Activated CD4-positive, alpha-beta memory T cell treated with anti-CD3 and anti-CD28 coated beads for 36 hours (primary cell): Measurements from ENCODE around the gene AKTIP. TPM values are rescaled to one million over a fixed set of nuclear protein-coding genes. Genes with fewer than 3 reads are reported as not detected.

Source experiments
- CTCF ChIA-PET: fragments of 350-600 bp; sonication (Branson Sonifier 250); formaldehyde crosslinking; loops from one replicate; lab custom pipeline; 2021; ENCODE audit warnings: antibody characterized with exemption, inconsistent platforms; lab: Charles Lee
- POLR2A ChIA-PET: fragments of 350-600 bp; sonication (Branson Sonifier 250); formaldehyde crosslinking; loops from one replicate; lab custom pipeline; 2021; ENCODE audit warnings: antibody characterized with exemption; lab: Charles Lee
- DNase-seq: peaks from one replicate; pipeline ENCODE4 v3.0.0-alpha.2; 2020
- H3K27ac Mint-ChIP-seq: one replicate; pipeline ENCODE4 v1.8.0; 2021; ENCODE audit warnings: mixed read lengths
- H3K27me3 Mint-ChIP-seq: one replicate; pipeline ENCODE4 v1.8.0; 2021; ENCODE audit warnings: mixed read lengths
- H3K36me3 Mint-ChIP-seq: one replicate; pipeline ENCODE4 v1.8.0; 2021; ENCODE audit warnings: mixed read lengths
- H3K4me1 Mint-ChIP-seq: one replicate; pipeline ENCODE4 v1.8.0; 2021; ENCODE audit warnings: low read depth, mixed read lengths
- H3K4me3 Mint-ChIP-seq: one replicate; pipeline ENCODE4 v1.8.0; 2021; ENCODE audit warnings: mild to moderate bottlenecking, mixed read lengths
- H3K9me3 Mint-ChIP-seq: one replicate; pipeline ENCODE4 v1.8.0; 2021; ENCODE audit warnings: mixed read lengths
- intact Hi-C: fragments of 100-400 bp; cut with micrococcal nuclease; formaldehyde crosslinking; loops from one replicate; pipeline ENCODE4 v1.15.1; 2023
- total RNA-seq, 2 experiments: library from RNA; stranded (reverse); gene quantifications; one replicate each; pipeline ENCODE4 v1.2.3, GENCODE V29; 2021

AKTIP gene
- total RNA-seq, 2 experiments from 2014 or later: 25.6 to 27.1 TPM

GRCh38 chr16:53501216-53501859, 1.7 kb downstream of the AKTIP start:
- intact Hi-C loops: loop anchor here (5.0 to 10.0 kb wide), 2 partner anchors 129 to 217 kb away; no protein-coding TSS in a partner anchor
- POLR2A ChIA-PET: interaction anchor here (1.7 kb wide), 1 partner anchor 9 kb away, joined by 5 read pairs; no protein-coding TSS in a partner anchor
- CTCF ChIA-PET: no interaction called here
- peak overlapping the region; percentile 97 for H3K4me3 Mint-ChIP-seq
- peak overlapping the region; percentile 84 for H3K27ac Mint-ChIP-seq
- peaks cover 19% of the 10 kb centered on the region for H3K36me3 Mint-ChIP-seq
- no peaks in the 10 kb centered on the region for H3K9me3 Mint-ChIP-seq
- no peaks in the 10 kb centered on the region for H3K27me3 Mint-ChIP-seq
- peaks cover 56% of the 10 kb centered on the region for H3K4me1 Mint-ChIP-seq
- no peak for DNase-seq

GRCh38 chr16:53498984-53499383, 4.0 kb downstream of the AKTIP start:
- no peak for DNase-seq
- Mint-ChIP-seq H3K4me3 (no peak overlapping the region), H3K27me3 (no peaks in the 10 kb centered on the region), H3K9me3 (no peaks in the 10 kb centered on the region), H3K27ac (peak overlapping the region; percentile 64), H3K4me1 (peaks cover 43% of the 10 kb centered on the region), H3K36me3 (peaks cover 39% of the 10 kb centered on the region)
- POLR2A ChIA-PET: interaction anchor here (0.7 to 1.4 kb wide), 3 partner anchors 37 to 43 kb away, joined by 3 to 4 read pairs (median 4); no protein-coding TSS in a partner anchor
- CTCF ChIA-PET: interaction anchor here (0.6 kb wide), 2 partner anchors 292 to 399 kb away, joined by 3 read pairs; no protein-coding TSS in a partner anchor
- intact Hi-C loops: no loop called here

DNA sequence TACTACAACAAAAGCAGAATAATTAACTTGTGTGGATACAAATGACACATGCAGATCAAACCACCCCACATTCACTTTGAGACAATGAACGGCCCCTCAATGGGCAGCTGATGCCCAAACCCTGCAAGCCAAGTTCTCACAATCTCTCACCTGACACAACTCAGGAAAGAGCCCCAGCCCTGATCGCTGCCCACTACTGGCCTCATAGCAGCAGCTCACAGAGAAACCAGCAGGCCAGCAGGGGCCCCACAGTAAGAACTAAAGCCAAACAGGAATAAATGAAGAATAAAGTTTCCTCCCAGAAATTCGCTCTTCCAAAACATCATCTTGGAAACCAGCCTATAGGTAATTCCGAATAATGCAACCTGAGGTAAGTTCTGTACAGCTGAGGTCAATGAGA, 7.7 kb downstream of the AKTIP start:
- H3K9me3 Mint-ChIP-seq: no peaks in the 10 kb centered on the region
- no peaks in the 10 kb centered on the region for H3K27me3 Mint-ChIP-seq
- H3K27ac Mint-ChIP-seq: peak overlapping the region; percentile 38
- H3K4me1 Mint-ChIP-seq: peaks cover 38% of the 10 kb centered on the region
- no peak overlapping the region for H3K4me3 Mint-ChIP-seq
- ChIA-PET CTCF (interaction anchor here (0.5 to 1.1 kb wide), 2 partner anchors 21 to 27 kb away, joined by 3 read pairs; no protein-coding TSS in a partner anchor), POLR2A (no interaction called here)
- DNase-seq: no peak
- intact Hi-C loops: no loop called here
- H3K36me3 Mint-ChIP-seq: peaks cover 62% of the 10 kb centered on the region

- Mint-ChIP-seq H3K9me3 (no peaks in the 10 kb centered on the region), H3K27me3 (no peaks in the 10 kb centered on the region), H3K27ac (no peak overlapping the region), H3K4me1 (peaks cover 40% of the 10 kb centered on the region), H3K4me3 (no peak overlapping the region), H3K36me3 (peaks cover 64% of the 10 kb centered on the region)
- intact Hi-C loops: no loop called here
- DNase-seq: no peak
- ChIA-PET POLR2A (no interaction called here), CTCF (interaction anchor here (1.1 kb wide), 1 partner anchor 20 kb away, joined by 3 read pairs; no protein-coding TSS in a partner anchor)
Observed at GRCh38 chr16:53494636-53495035, 8.4 kb downstream of the AKTIP start.

DNA sequence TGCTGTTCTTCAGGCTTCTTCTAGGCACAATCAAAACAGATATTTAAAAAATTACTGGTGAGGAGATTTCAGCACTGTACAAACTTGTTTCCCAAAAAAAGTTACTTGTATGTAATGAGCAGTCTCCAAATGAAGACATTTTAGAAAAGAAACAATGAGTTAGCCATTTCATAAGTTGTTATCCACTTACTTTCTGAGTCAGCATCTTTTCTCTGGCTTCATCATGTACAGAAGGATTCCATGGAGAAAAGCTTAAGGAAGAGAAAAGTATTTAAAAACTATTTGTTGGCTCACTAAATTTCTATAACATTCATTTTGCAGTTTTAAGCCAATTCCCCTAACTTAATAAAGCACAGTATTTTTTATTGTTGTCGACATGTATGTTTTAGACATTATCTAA, 10.5 kb downstream of the AKTIP start:
- peaks cover 32% of the 10 kb centered on the region for H3K4me1 Mint-ChIP-seq
- H3K4me3 Mint-ChIP-seq: no peak overlapping the region
- no peaks in the 10 kb centered on the region for H3K27me3 Mint-ChIP-seq
- intact Hi-C loops: no loop called here
- peaks cover 2% of the 10 kb centered on the region for H3K9me3 Mint-ChIP-seq
- no peak for DNase-seq
- ChIA-PET POLR2A (interaction anchor here (1.5 kb wide), 1 partner anchor 10 kb away, joined by 5 read pairs; the partner anchor contains the start of gene AKTIP), CTCF (no interaction called here)
- peaks cover 69% of the 10 kb centered on the region for H3K36me3 Mint-ChIP-seq
- H3K27ac Mint-ChIP-seq: peak overlapping the region; percentile 24

DNA sequence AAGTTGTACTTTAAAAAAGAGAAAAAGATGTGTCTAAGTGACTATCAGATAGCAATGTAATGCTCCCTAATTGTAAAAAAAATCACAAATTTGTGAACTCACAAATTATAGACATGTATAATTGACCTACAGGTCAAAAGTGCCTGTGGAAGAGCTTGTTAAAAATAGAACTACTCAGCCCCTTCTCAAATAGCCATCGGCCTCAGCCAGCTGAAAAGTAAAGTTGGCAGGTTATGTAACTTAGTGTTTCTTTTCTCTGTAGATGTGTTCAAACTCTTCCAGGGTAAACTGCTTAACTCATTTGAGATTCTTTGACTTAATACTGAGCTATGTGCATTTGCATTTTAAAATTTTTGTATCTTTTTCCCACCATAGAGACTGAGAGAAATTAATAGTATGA, 13.3 kb downstream of the AKTIP start:
- no peak for DNase-seq
- CTCF ChIA-PET: no interaction called here
- no peak overlapping the region for H3K4me3 Mint-ChIP-seq
- H3K27me3 Mint-ChIP-seq: no peaks in the 10 kb centered on the region
- H3K4me1 Mint-ChIP-seq: peaks cover 24% of the 10 kb centered on the region
- intact Hi-C loops: no loop called here
- H3K36me3 Mint-ChIP-seq: peaks cover 77% of the 10 kb centered on the region
- peaks cover 28% of the 10 kb centered on the region for H3K9me3 Mint-ChIP-seq
- H3K27ac Mint-ChIP-seq: peak overlapping the region; percentile 21
- POLR2A ChIA-PET: interaction anchor here (1.3 kb wide), 1 partner anchor 13 kb away, joined by 3 read pairs; the partner anchor contains the start of gene AKTIP

DNA sequence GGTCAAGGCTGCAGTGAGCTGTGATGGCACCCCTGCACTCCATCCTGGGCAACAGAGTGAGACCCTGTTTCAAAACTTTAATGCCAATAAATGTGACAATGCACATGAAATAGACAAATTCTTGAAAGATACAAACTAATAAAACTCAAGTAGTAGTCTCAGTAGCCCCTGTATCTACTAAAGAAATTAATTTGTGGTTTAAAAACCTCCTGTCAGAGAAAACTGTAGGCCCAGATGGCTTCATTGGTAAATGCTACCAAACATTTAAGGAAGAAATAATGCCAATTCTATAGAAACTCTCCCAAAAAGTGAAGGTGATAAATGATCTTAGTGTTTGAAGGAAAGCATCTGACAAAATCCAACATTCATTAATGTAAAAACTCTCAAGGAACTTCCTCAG, 16.8 kb downstream of the AKTIP start:
- H3K27me3 Mint-ChIP-seq: no peaks in the 10 kb centered on the region
- DNase-seq: no peak
- POLR2A ChIA-PET: no interaction called here
- intact Hi-C loops: no loop called here
- peaks cover 84% of the 10 kb centered on the region for H3K36me3 Mint-ChIP-seq
- H3K9me3 Mint-ChIP-seq: peaks cover 38% of the 10 kb centered on the region
- CTCF ChIA-PET: no interaction called here
- H3K4me1 Mint-ChIP-seq: peaks cover 27% of the 10 kb centered on the region
- no peak overlapping the region for H3K4me3 Mint-ChIP-seq
- no peak overlapping the region for H3K27ac Mint-ChIP-seq

DNA sequence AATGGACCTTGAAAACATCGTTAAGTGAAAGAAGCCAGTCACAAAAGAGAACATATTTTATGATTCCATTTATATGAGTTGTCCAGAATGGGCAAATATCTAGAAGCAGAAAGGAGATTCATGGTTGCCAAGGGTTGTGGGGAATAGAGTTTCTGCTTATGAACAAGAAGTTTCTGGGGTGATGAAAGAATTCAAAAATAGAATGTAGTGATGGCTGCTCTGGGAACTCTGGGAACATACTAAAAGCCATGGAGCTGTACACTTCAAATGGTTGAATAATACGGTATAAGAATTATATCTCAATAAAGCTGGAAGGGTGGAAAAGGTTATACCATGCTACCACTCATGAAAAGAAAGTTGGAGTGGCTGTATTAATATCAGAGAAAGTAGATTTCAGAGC, 18.5 kb downstream of the AKTIP start:
- H3K9me3 Mint-ChIP-seq: peaks cover 38% of the 10 kb centered on the region
- no peaks in the 10 kb centered on the region for H3K27me3 Mint-ChIP-seq
- no peak overlapping the region for H3K27ac Mint-ChIP-seq
- H3K4me3 Mint-ChIP-seq: no peak overlapping the region
- peaks cover 18% of the 10 kb centered on the region for H3K4me1 Mint-ChIP-seq
- POLR2A ChIA-PET: no interaction called here
- no peak for DNase-seq
- intact Hi-C loops: no loop called here
- peaks cover 85% of the 10 kb centered on the region for H3K36me3 Mint-ChIP-seq
- CTCF ChIA-PET: no interaction called here

- ChIA-PET POLR2A (no interaction called here), CTCF (no interaction called here)
- intact Hi-C loops: no loop called here
- Mint-ChIP-seq H3K27ac (peak overlapping the region; percentile 67), H3K4me1 (peaks cover 23% of the 10 kb centered on the region), H3K4me3 (no peak overlapping the region), H3K36me3 (peaks cover 83% of the 10 kb centered on the region), H3K9me3 (peaks cover 34% of the 10 kb centered on the region), H3K27me3 (no peaks in the 10 kb centered on the region)
- DNase-seq: no peak
Observed at GRCh38 chr16:53482123-53482522, 20.9 kb downstream of the AKTIP start.

GRCh38 chr16:53480394-53480793, 22.6 kb downstream of the AKTIP start:
- Mint-ChIP-seq H3K4me3 (no peak overlapping the region), H3K4me1 (peaks cover 35% of the 10 kb centered on the region), H3K27ac (no peak overlapping the region), H3K9me3 (peaks cover 16% of the 10 kb centered on the region), H3K27me3 (no peaks in the 10 kb centered on the region), H3K36me3 (peaks cover 77% of the 10 kb centered on the region)
- ChIA-PET POLR2A (no interaction called here), CTCF (interaction anchor here (1.1 kb wide), 1 partner anchor 13 kb away, joined by 3 read pairs; no protein-coding TSS in a partner anchor)
- intact Hi-C loops: no loop called here
- no peak for DNase-seq

DNA sequence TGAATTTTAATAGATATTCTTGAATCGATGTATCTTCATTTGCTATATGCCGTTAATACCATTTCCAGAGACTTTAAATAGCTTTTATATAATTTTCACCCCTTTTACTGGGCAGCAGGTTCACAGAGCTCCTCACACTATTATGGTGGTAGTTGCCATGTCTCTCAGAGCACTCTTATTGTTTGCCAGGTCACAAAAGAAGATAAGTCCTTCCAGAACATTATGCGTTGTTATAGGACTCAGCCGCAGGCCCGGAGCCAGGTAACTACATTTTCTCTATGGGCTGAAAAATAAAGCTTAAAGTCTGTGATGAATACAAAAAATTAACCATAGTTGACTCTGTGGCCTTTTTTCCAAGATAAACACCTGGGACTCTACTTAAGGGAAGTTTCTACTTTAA, 24.0 kb downstream of the AKTIP start:
- DNase-seq: no peak
- CTCF ChIA-PET: no interaction called here
- Mint-ChIP-seq H3K27ac (no peak overlapping the region), H3K4me1 (peaks cover 41% of the 10 kb centered on the region), H3K36me3 (peaks cover 71% of the 10 kb centered on the region), H3K9me3 (peaks cover 5% of the 10 kb centered on the region), H3K27me3 (no peaks in the 10 kb centered on the region), H3K4me3 (no peak overlapping the region)
- intact Hi-C loops: no loop called here
- POLR2A ChIA-PET: no interaction called here

DNA sequence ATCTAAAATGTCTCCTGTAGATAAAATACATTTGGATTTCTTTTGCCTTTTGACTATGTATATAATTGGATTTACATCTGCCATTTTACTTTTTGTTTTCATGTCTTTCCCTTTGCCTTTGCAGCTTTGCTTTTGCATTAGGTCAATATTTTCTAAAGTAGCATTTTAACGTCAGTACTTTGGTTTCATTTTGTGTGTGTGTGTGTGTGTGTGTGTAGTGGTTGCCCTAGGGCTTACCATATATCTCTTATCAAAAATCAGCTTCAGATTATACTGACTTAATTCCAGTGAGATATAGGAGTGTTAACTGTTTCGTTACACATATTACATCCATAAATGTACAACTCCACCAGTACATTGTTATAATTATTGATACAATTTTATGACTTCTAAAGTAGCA, 26.1 kb downstream of the AKTIP start:
- Mint-ChIP-seq H3K36me3 (peaks cover 71% of the 10 kb centered on the region), H3K27ac (peak overlapping the region; percentile 14), H3K9me3 (peaks cover 2% of the 10 kb centered on the region), H3K4me1 (peaks cover 33% of the 10 kb centered on the region), H3K27me3 (no peaks in the 10 kb centered on the region), H3K4me3 (no peak overlapping the region)
- CTCF ChIA-PET: no interaction called here
- POLR2A ChIA-PET: no interaction called here
- DNase-seq: no peak
- intact Hi-C loops: loop anchor here (2.0 kb wide), 1 partner anchor 26 kb away; the partner anchor contains the start of gene AKTIP
